ENCODE results near the gene SLC5A11. TPM values are rescaled to one million over a fixed set of nuclear protein-coding genes. Genes with fewer than 3 reads are reported as not detected.

The SLC5A11 gene
- polyA plus RNA-seq, 4 donors = 3.0 to 6.5 (median 5.5) TPM

GRCh38 chr16:24915576-24915975, 69.8 kb downstream of the SLC5A11 start:
- DNase-seq (ENCODE audit: low read depth in 4 of 4, low spot score in 3 of 4) = no peak

GRCh38 chr16:24917236-24917635, 71.5 kb downstream of the SLC5A11 start:
- no peak for DNase-seq (ENCODE audit: low read depth in 4 of 4, low spot score in 3 of 4)

DNA sequence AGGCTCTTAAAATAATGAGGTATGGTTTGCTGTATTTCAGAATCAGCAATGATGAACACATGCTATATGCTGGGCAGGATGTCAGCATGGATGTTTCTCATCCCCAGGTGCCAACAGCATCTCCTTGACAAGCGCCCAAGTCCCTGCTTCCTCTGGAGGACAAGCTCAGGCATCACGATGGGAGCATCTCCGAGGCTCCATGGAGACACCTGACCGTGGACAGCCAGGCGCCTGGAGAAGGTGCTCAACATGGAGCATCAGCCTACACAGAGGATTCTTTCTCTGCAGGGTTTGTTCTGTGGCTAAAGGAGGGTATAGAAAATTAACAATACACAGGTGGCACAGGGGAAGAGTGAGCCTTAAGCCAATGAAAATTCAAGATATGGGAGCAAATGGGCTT, 72.1 kb downstream of the SLC5A11 start:
- no peak for DNase-seq (ENCODE audit: low read depth in 4 of 4, low spot score in 3 of 4)

GRCh38 chr16:24918641-24919040, 72.9 kb downstream of the SLC5A11 start:
- no peak for DNase-seq (ENCODE audit: low read depth in 4 of 4, low spot score in 3 of 4)

DNA sequence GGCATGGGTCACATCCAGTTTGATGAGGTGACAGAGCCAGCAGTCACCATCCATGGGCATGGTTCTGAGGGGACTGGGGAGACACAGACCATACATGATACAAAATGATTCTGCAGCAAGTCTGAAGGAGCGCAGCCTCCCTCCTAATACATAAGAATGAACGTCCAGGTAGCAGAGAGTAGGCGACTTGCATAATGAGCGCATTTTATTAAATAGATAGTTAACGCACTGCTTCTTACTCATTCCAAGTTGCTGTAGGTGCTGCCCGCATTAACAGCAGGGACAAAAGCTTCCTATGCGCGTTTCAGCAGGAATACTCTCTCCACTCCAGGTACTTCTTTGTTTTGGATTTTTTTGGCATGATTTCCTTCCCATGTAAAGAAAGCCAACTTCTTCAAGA, 73.8 kb downstream of the SLC5A11 start:
- no peak for DNase-seq (ENCODE audit: low read depth in 4 of 4, low spot score in 3 of 4)

GRCh38 chr16:24920568-24920967, 74.8 kb downstream of the SLC5A11 start:
- no peak for DNase-seq (ENCODE audit: low read depth in 4 of 4, low spot score in 3 of 4)

GRCh38 chr16:24921229-24921628, 75.5 kb downstream of the SLC5A11 start:
- no peak for DNase-seq (ENCODE audit: low read depth in 4 of 4, low spot score in 3 of 4)

- no peak for DNase-seq (ENCODE audit: low read depth in 4 of 4, low spot score in 3 of 4)
These were observed 79.4 kb downstream of the SLC5A11 start for GRCh38 chr16:24925163-24925562.

DNA sequence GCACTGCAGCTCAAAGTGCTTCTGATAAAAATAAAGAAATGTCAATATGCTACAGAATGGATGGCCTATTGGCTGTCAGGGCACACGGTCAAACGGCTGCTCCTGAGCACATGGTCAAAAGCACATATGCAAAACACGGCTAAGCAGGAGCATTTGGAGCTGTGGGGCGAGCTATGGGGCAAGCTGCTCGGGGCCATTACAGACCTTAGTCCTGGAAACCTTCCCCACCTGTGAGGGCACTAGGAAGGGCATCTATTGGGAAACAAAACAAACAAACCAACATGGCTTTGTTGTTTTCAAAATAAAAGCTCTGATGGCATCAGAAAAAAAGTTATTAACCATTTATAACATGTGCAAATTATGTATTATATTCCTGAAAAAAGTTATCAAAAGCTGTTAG, 83.6 kb downstream of the SLC5A11 start:
- DNase-seq (ENCODE audit: low read depth in 4 of 4, low spot score in 3 of 4) = no peak

GRCh38 chr16:24930440-24930839, 84.7 kb downstream of the SLC5A11 start:
- no peak for DNase-seq (ENCODE audit: low read depth in 4 of 4, low spot score in 3 of 4)

- DNase-seq (ENCODE audit: low read depth in 4 of 4, low spot score in 3 of 4) = no peak
These were observed 85.3 kb downstream of the SLC5A11 start for GRCh38 chr16:24931091-24931490.

DNA sequence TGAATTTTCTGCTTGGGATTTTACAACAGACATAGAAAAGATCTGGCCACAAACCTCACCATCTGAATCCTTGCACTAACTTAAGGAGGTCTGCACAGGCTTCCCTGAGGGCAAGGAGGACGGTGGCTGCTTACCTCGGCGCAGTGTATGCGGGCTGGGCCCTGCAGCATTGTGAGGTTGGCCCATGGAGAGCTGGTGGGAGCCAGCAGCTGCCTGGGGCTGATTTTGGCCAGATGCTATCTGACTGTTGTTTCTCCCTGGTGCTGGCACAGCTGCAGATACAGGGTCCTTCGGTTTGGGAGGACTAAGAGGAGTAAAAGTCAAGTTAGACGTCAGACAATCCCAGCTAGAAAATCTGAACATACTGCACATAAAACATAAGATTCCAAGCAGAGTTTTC, 89.6 kb downstream of the SLC5A11 start:
- DNase-seq (ENCODE audit: low read depth in 4 of 4, low spot score in 3 of 4) = no peak

DNA sequence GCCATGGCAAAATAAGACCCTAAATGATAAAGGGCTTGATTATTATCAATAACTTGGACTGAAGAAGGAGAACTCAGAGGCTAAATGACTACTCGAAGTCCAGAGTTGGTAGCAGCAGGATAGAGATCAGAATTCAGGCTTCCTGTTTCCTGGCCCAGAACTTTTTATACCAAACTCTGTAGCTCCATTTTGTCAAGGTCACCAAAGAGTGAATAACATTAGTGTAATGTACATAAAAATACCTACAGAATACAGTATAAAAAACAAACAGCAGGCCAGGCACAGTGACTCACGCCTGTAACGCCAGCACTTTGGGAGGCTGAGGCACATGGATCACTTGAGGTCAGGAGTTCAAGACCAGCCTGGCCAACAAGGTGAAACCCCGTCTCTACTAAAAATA, 90.4 kb downstream of the SLC5A11 start:
- DNase-seq (ENCODE audit: low read depth in 4 of 4, low spot score in 3 of 4) = no peak

GRCh38 chr16:24939224-24939623, 93.5 kb downstream of the SLC5A11 start:
- no peak for DNase-seq (ENCODE audit: low read depth in 4 of 4, low spot score in 3 of 4)

- DNase-seq (ENCODE audit: low read depth in 4 of 4, low spot score in 3 of 4) = no peak
These were observed 94.0 kb downstream of the SLC5A11 start for GRCh38 chr16:24939738-24940137.

DNA sequence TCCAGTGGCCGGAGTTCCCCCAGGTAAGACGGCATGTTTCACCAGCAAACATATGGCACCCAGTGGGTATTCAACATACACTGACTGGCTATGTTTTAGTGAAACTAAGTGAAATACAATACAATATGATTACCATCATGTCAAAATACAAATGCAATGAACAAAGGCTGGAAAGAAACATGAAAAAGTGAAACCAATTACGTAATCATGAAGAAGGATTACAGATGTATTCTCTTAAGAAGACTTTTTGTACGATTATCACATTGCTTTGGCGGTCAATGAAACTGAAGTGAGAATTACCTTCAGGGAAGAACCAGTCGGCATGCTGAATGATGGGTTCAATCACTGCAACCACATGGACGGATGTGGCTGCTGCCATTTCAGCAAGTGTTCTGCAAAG, 97.7 kb downstream of the SLC5A11 start:
- no peak for DNase-seq (ENCODE audit: low read depth in 4 of 4, low spot score in 3 of 4)

GRCh38 chr16:24944206-24944605, 98.4 kb downstream of the SLC5A11 start:
- DNase-seq (ENCODE audit: low read depth in 4 of 4, low spot score in 3 of 4) = no peak

DNA sequence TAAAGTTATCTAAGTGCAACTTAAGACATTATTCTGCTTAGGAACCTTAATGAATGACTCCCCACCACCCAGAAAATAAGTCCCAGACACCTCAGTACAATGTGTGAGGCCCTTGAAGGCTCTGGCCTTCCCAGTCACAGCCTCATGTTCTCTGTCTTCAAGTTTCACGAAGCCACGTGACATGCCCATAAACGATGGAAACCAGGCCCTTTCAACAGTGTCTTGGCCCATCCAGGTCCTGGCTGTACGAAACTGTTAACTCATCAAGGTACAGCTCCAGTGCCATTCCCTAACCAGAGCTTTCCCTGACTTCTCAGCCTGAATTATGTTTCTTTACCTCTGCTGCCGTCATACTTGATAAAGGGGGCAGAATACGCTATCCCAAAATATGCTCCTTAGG, 100.4 kb downstream of the SLC5A11 start:
- no peak for DNase-seq (ENCODE audit: low read depth in 4 of 4, low spot score in 3 of 4)

DNA sequence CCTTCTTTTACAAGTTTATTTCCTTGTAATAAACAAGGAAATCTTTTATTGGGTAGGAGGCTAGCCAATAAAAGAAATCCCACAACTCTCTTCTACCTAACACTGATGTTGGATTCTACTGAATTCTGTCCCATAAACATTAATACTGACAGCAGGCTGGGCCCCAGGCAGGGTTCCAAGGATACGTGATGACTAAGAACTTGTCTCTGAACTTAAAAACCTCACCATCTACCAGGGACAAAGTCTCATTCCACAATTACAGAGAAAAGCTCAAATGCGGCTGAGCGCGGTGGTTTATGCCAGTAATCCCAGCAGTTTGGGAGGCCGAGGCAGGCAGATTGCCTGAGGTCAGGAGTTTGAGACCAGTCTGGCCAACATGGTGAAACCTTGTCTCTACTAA, 104.5 kb downstream of the SLC5A11 start:
- no peak for DNase-seq (ENCODE audit: low read depth in 4 of 4, low spot score in 3 of 4)

DNA sequence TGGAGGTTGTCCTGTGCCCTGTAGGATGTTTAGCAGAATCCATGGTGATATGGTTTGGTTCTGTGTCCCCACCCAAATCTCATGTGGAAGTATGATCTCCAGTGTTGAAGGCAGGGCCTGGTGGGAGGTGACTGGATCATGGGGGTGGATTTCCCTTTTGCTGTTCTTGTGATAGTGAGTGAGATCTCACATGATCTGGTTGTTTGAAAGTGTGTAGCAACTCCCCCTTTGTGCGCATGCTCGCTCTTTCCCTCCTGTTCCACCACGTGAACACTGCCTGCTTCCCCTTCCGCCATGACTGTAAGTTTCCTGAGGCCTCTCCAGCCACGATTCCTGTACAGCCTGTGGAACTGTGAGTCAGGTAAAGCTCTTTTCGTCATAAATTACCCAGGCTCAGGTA, 107.5 kb downstream of the SLC5A11 start:
- no peak for DNase-seq (ENCODE audit: low read depth in 4 of 4, low spot score in 3 of 4)

DNA sequence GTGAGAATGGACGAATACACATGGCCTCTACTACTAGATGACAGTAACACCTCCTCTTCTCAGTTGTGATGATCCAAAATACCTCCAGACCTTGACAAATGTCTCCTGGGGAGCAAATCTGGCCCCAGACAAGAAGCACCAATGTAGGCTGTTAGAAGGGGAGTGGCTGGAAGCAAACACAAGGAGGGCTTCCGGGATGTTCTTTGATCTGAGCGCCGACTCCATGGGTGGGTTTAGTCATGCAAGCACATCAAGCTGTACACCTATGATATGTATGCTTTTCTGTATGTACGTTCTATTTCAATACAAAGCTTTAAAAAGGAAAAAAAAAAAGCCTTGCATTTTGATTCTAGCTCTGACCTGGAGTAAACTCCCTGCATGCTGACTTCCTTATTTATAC, 108.0 kb downstream of the SLC5A11 start:
- DNase-seq (ENCODE audit: low read depth in 4 of 4, low spot score in 3 of 4) = no peak

- no peak for DNase-seq (ENCODE audit: low read depth in 4 of 4, low spot score in 3 of 4)
These were observed 108.4 kb downstream of the SLC5A11 start for GRCh38 chr16:24954137-24954536.

- DNase-seq (ENCODE audit: low read depth in 4 of 4, low spot score in 3 of 4) = no peak
These were observed 110.4 kb downstream of the SLC5A11 start for GRCh38 chr16:24955975-24956731.

Data from right renal pelvis (tissue), 4 donors.